ENCODE data around the gene TMEM117.
"Not testable (repeated sequence)": the region's sequence is repeated elsewhere in the genome, so short reads cannot be mapped to it uniquely, and the experiment has no call there.

GRCh38 chr12:43869765-43870164, 33.9 kb downstream of the TMEM117 start:
- TF ChIP-seq POLR2AphosphoS5 (IDR thresholded peaks at IDR 0.05; ENCODE audit: low read depth, low read length); POLR2A (IDR thresholded peaks at IDR 0.05; ENCODE audit: low read depth, low read length); TAF1 (IDR thresholded peaks at IDR 0.05; ENCODE audit: borderline replicate concordance, low read depth, low read length): not testable (repeated sequence)

Measured in GM12892 (cell line).